Lower leg skin (tissue), 4 donors: ENCODE measurements around the gene CACNA1I. TPM values are rescaled to one million over a fixed set of nuclear protein-coding genes. Genes with fewer than 3 reads are reported as not detected.
"Not testable (repeated sequence)": the region's sequence is repeated elsewhere in the genome, so short reads cannot be mapped to it uniquely, and the experiment has no call there.

Source experiments
- DNase-seq, 2 donors: peaks; one replicate each; pipeline ENCODE4 v3.0.0-alpha.2; 2019; ENCODE audit warnings: low spot score in 2 of 2
- H3K4me3 ChIP-seq: fragments of 200-600 bp; sonication (generic); 2 replicates; pipeline ENCODE4 v1.5.1; 2017; ENCODE audit warnings: mild to moderate bottlenecking, low read depth; ENCODE audit not compliant: poor library complexity, severe bottlenecking
- CTCF ChIP-seq, 3 donors: fragments of 450-650 bp; IDR thresholded peaks; one replicate each; pipeline ENCODE4 v1.5.1; 2016; ENCODE audit warnings: antibody characterized with exemption in 3 of 3, mild to moderate bottlenecking in 3 of 3, moderate library complexity in 2 of 3
- POLR2A ChIP-seq, 2 donors: fragments of 450-650 bp; IDR thresholded peaks; one replicate each; pipeline ENCODE4 v1.6.1; 2016 to 2017; ENCODE audit warnings: antibody characterized with exemption in 2 of 2, mild to moderate bottlenecking in 1 of 2, moderate library complexity in 1 of 2
- WGBS, 2 donors: methylation state at CpG; one replicate each; pipeline ENCODE4 v1.1.5; 2018; 5-methylcytosine and 5-hydroxymethylcytosine counted together
- intact Hi-C: fragments of 100-400 bp; cut with DNase I; formaldehyde crosslinking; loops from one replicate; pipeline ENCODE4 v1.15.0; 2023; ENCODE audit warnings: low total_unique reads
- total RNA-seq, 4 donors: library from RNA; depleted of rRNA; stranded (reverse); fragments of >200 nt; gene quantifications; one replicate each; pipeline ENCODE4 v1.1.0, GENCODE V29; 2016

The CACNA1I gene
- total RNA-seq = under 1 TPM; 0.13 to 0.27 (median 0.21) TPM

GRCh38 chr22:39570665-39571064, at the start of gene CACNA1I:
TSS of gene CACNA1I (plus strand) at chr22:39570753. CDS start at chr22:39570753, 0 bp downstream.
- no peak within 1 kb of the TSS for H3K4me3 ChIP-seq
- 86 to 94% methylated on average over 3 to 14 of the region's 14 CpGs for WGBS, 2 donors
- TF ChIP-seq POLR2A (IDR thresholded peaks at IDR 0.05) = no peak
- TF ChIP-seq CTCF (IDR thresholded peaks at IDR 0.05) = no peak
- intact Hi-C loops = no loop called here
- no peak for DNase-seq

DNA sequence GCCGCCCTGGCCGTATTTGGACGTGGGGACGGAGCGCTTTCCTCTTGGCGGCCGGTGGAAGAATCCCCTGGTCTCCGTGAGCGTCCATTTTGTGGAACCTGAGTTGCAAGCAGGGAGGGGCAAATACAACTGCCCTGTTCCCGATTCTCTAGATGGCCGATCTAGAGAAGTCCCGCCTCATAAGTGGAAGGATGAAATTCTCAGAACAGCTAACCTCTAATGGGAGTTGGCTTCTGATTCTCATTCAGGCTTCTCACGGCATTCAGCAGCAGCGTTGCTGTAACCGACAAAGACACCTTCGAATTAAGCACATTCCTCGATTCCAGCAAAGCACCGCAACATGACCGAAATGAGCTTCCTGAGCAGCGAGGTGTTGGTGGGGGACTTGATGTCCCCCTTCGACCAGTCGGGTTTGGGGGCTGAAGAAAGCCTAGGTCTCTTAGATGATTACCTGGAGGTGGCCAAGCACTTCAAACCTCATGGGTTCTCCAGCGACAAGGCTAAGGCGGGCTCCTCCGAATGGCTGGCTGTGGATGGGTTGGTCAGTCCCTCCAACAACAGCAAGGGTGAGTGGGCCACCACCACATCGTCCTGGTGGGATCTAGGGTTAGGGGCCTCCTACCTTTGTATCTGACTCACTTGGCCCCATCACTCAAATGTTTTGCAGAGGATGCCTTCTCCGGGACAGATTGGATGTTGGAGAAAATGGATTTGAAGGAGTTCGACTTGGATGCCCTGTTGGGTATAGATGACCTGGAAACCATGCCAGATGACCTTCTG, 49.3 kb upstream of the CACNA1I start:
- 0 to 1% methylated on average over 20 to 27 of the region's 28 CpGs for WGBS, 2 donors
- intact Hi-C loops = loop anchor here (10.0 kb wide), 3 partner anchors 116 to 206 kb away; partner anchors contain the start of genes RPL3 and SYNGR1
- peak overlapping the region; percentile 100 for H3K4me3 ChIP-seq
- DNase-seq = not testable (repeated sequence)

- not testable (repeated sequence) for DNase-seq
- intact Hi-C loops = loop anchor here (10.0 kb wide), 3 partner anchors 117 to 207 kb away; partner anchors contain the start of genes RPL3 and SYNGR1
- H3K4me3 ChIP-seq = peak overlapping the region; percentile 100
- 9 to 10% methylated on average over 5 of the region's 5 CpGs for WGBS, 2 donors
Measured at GRCh38 chr22:39522091-39522490, 48.5 kb upstream of the CACNA1I start.

DNA sequence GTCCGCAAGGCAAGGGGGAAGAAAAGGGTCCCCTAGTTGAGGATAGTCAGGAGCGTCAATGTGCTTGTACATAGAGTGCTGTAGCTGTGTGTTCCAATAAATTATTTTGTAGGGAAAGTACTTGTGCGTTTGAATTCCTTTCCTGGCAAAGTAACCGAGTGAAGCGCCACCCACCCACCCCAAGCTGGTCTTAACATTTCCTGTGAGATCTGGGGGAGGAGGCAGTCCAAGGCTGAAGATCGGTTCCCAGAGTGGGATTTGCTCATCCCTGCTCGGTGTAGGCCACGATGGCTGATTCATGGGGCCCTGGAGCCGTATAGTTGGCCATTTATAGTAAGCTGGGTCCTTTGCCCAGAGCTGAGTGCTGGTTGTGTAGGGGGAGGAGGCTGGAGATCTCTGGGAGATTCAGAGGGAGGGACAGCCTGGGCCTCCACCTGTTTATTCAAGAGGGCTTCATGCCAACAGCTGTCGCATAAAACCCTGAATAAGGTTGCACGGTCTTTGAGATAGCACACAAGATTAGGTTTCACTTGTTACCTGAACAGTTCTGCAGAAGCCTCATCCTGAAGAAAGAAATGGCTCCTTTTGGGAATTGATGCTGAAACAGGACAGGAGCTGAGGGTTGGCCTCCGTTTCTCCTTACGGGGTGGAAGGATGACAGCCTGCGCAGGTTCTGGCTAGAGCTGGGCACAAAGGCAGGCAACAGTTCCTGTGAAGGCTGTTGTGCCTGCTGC, 47.8 kb upstream of the CACNA1I start:
- intact Hi-C loops = loop anchor here (10.0 kb wide), 3 partner anchors 118 to 208 kb away; partner anchors contain the start of genes RPL3 and SYNGR1
- DNase-seq = no peak
- H3K4me3 ChIP-seq = peak overlapping the region; percentile 100
- WGBS, 2 donors = 11 to 12% methylated on average over 14 of the region's 14 CpGs
- no peak for TF ChIP-seq POLR2A (IDR thresholded peaks at IDR 0.05)
- TF ChIP-seq CTCF (IDR thresholded peaks at IDR 0.05) = no peak

GRCh38 chr22:39524089-39524752, 46.3 kb upstream of the CACNA1I start:
- no peak for TF ChIP-seq POLR2A (IDR thresholded peaks at IDR 0.05)
- no peak for TF ChIP-seq CTCF (IDR thresholded peaks at IDR 0.05)
- 70 to 73% methylated on average over 13 of the region's 13 CpGs for WGBS, 2 donors
- H3K4me3 ChIP-seq = no peak overlapping the region
- no peak for DNase-seq
- intact Hi-C loops = loop anchor here (10.0 kb wide), 3 partner anchors 119 to 209 kb away; partner anchors contain the start of genes RPL3 and SYNGR1

GRCh38 chr22:39524753-39525657, 45.5 kb upstream of the CACNA1I start:
- H3K4me3 ChIP-seq = no peak overlapping the region
- no peak for TF ChIP-seq POLR2A (IDR thresholded peaks at IDR 0.05)
- intact Hi-C loops = loop anchor here (5.0 to 10.0 kb wide), 4 partner anchors 120 to 353 kb away; partner anchors contain the start of genes RPL3 and SYNGR1
- no peak for DNase-seq
- 76 to 81% methylated on average over 10 of the region's 10 CpGs for WGBS, 2 donors
